Stimulated activated CD8-positive, alpha-beta memory T cell treated with anti-CD3 and anti-CD28 coated beads, Interleukin-7, amount 100 ng/mL, for 4 hours (primary cell): ENCODE data around the gene COG5.

Experiments used
- DNase-seq, 2 donors: peaks; one replicate each; pipeline ENCODE4 v3.0.0-alpha.2; 2020; ENCODE audit warnings: low read depth in 2 of 2

Gene COG5

GRCh38 chr7:107394831-107395230, 168.9 kb downstream of the COG5 start:
- no peak for DNase-seq

GRCh38 chr7:107394276-107394675, 169.4 kb downstream of the COG5 start:
- DNase-seq, result no peak

- no peak for DNase-seq
Observed at GRCh38 chr7:107392830-107393229, 170.9 kb downstream of the COG5 start.

GRCh38 chr7:107390916-107391315, 172.8 kb downstream of the COG5 start:
- DNase-seq, result no peak

GRCh38 chr7:107388604-107389003, 175.1 kb downstream of the COG5 start:
- DNase-seq, result no peak

- DNase-seq, result no peak
Observed at GRCh38 chr7:107387573-107388219, 176.0 kb downstream of the COG5 start.

- no peak for DNase-seq
Observed at GRCh38 chr7:107387128-107387527, 176.6 kb downstream of the COG5 start.

- no peak for DNase-seq
Observed at GRCh38 chr7:107386548-107387102, 177.1 kb downstream of the COG5 start.

- no peak for DNase-seq
Observed at GRCh38 chr7:107384025-107384424, 179.7 kb downstream of the COG5 start.

- DNase-seq, result no peak
Observed at GRCh38 chr7:107383203-107383602, 180.5 kb downstream of the COG5 start.

- no peak for DNase-seq
Observed at GRCh38 chr7:107381453-107381852, 182.3 kb downstream of the COG5 start.

- DNase-seq, result no peak
Observed at GRCh38 chr7:107373354-107373753, 190.4 kb downstream of the COG5 start.

GRCh38 chr7:107372298-107372697, 191.4 kb downstream of the COG5 start:
- no peak for DNase-seq

- DNase-seq, result no peak
Observed at GRCh38 chr7:107370816-107371215, 192.9 kb downstream of the COG5 start.

- DNase-seq, result no peak
Observed at GRCh38 chr7:107364787-107365186, 198.9 kb downstream of the COG5 start.

GRCh38 chr7:107359520-107360316, 204.0 kb downstream of the COG5 start:
- no peak for DNase-seq

GRCh38 chr7:107355616-107356015, 208.1 kb downstream of the COG5 start:
- DNase-seq, result no peak

GRCh38 chr7:107354640-107355039, 209.1 kb downstream of the COG5 start:
- DNase-seq, result no peak

GRCh38 chr7:107353701-107354100, 210.0 kb downstream of the COG5 start:
- DNase-seq, result no peak

GRCh38 chr7:107345898-107346297, 217.8 kb downstream of the COG5 start:
- DNase-seq, result no peak

- no peak for DNase-seq
Observed at GRCh38 chr7:107344799-107345198, 218.9 kb downstream of the COG5 start.

GRCh38 chr7:107344286-107344685, 219.4 kb downstream of the COG5 start:
- no peak for DNase-seq

- no peak for DNase-seq
Observed at GRCh38 chr7:107338080-107338479, 225.6 kb downstream of the COG5 start.
